HG02938 (cell line): ENCODE results near the gene ITM2C.
A peak's percentile ranks its signal among the peaks of the same experiment; 100 is the strongest.

Experiments
- ATAC-seq: cut with Tn5 transposase; IDR thresholded peaks from one replicate; pipeline ENCODE4 v1.9.1; 2021; ENCODE audit warnings: mild to moderate bottlenecking, moderate library complexity; ENCODE audit not compliant: unreplicated experiment

The ITM2C gene

GRCh38 chr2:230905448-230906421, 41.0 kb downstream of the ITM2C start:
- no peak for ATAC-seq

GRCh38 chr2:230906471-230907230, 41.9 kb downstream of the ITM2C start:
- no peak for ATAC-seq

- ATAC-seq: no peak
Measured at GRCh38 chr2:230907361-230908091, 42.8 kb downstream of the ITM2C start.

- no peak for ATAC-seq
Measured at GRCh38 chr2:230908092-230908594, 43.4 kb downstream of the ITM2C start.

GRCh38 chr2:230908595-230909191, 44.0 kb downstream of the ITM2C start:
- no peak for ATAC-seq

GRCh38 chr2:230909841-230910545, 45.3 kb downstream of the ITM2C start:
- no peak for ATAC-seq

- ATAC-seq: no peak
Measured at GRCh38 chr2:230910546-230911177, 45.9 kb downstream of the ITM2C start.

- ATAC-seq: no peak
Measured at GRCh38 chr2:230912046-230912445, 47.3 kb downstream of the ITM2C start.

GRCh38 chr2:230912724-230913123, 48.0 kb downstream of the ITM2C start:
- ATAC-seq: no peak

GRCh38 chr2:230913406-230914143, 48.8 kb downstream of the ITM2C start:
- ATAC-seq: peak; percentile 49

GRCh38 chr2:230914886-230915285, 50.1 kb downstream of the ITM2C start:
- ATAC-seq: no peak

- ATAC-seq: no peak
Measured at GRCh38 chr2:230915319-230915718, 50.6 kb downstream of the ITM2C start.

- ATAC-seq: no peak
Measured at GRCh38 chr2:230916218-230916617, 51.5 kb downstream of the ITM2C start.

GRCh38 chr2:230919240-230919639, 54.5 kb downstream of the ITM2C start:
- no peak for ATAC-seq

- ATAC-seq: no peak
Measured at GRCh38 chr2:230919681-230920080, 54.9 kb downstream of the ITM2C start.

- ATAC-seq: no peak
Measured at GRCh38 chr2:230920167-230920566, 55.4 kb downstream of the ITM2C start.

- no peak for ATAC-seq
Measured at GRCh38 chr2:230921806-230922595, 57.3 kb downstream of the ITM2C start.
